Muscle of back (tissue), 11 donors: ENCODE measurements around the gene ARHGAP36. TPM values are rescaled to one million over a fixed set of nuclear protein-coding genes. Genes with fewer than 3 reads are reported as not detected.

Source experiments
- DNase-seq, 3 donors: peaks; one replicate each; pipeline versions ENCODE4 v3.0.0 to v3.0.0-alpha.2; 2013
- polyA plus RNA-seq, 10 donors: library from polyadenylated mRNA; unstranded; fragments of 120-200 nt; gene quantifications; one replicate each; pipeline ENCODE4 v1.2.1, GENCODE V29; 2013; ENCODE audit not compliant: insufficient read length in 10 of 10

ARHGAP36 gene
- polyA plus RNA-seq, 10 donors, result 170 to 599 (median 395) TPM

DNA sequence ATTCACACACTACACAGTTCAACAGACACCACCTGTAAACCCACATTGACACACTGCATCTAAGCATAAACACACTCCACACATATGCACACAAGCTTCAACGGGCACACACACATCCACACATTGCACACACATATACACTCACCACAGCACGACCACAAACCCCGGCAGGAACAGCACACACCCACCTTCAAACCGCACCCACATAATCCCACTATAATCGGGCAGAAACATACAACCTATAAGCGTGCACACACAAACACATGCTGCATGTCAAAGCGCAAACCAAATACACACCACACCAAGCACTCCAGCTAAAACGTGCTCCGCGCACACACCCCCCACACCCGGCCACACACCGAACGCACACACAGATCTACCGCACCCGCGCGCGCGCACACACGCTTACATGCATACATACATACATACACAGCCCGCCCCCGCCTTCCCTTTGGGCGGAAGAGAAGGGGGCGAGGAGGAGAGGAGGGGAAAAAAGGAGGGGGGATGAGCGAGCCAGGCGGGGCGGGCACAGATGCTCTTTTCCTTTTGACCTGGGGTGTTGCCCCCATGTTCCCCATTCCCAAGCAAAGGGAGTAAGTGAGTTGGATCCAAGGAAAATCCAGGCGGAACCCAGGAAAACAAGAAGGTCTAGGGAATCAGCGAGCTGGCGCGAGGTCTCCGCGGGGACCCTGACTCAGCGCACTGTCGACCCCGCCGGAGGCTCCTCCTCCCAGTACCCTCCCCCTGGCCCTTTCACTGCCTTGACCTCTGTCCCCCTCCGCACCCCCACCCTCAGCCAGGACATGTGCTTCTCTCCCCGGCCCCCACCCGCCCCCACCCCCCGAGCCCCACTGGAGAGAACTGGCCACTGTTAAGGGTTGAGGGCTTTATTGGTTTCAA is 9.9 kb downstream of the ARHGAP36 start:
- peak in 1 of 3 donors; percentile 22 for DNase-seq

DNA sequence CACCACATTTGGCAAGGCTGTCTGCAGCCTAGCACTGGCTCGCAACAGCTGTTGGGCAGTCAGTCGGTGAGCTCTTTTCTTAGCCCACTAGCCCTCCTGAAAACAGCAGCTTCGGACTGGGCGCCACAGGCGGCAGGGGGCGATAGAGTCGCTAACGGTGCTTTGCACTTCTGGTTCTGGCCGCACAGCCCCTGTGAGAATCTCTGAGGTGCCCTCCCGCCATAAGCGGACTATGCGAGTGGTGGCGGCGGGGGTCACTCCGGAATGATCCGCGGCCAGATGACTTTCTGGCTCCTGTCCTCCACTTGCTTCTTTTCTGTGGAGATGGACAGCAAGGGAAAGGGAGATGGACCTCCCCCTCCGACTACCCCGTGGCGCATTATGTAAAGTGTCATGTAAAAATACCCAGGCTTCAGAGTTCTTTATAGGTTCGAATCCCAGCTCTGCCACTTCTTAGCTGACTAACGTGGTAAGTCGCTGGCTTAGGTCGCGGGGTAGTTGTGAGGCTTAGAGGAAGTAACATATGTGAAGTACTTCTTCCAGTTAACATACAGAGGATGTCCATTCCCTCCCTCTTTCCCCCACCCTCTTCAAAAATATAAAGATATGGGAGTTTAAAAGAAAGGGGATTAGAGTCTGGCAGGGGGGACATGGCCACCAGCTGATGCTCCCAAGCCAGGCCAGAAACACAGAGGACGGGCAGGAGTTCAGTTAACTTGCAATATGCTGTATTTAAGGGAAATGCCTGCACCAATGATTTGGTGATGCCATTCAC is 11.0 kb downstream of the ARHGAP36 start:
- DNase-seq, result peak; percentile 22 to 49 (median 24)

DNA sequence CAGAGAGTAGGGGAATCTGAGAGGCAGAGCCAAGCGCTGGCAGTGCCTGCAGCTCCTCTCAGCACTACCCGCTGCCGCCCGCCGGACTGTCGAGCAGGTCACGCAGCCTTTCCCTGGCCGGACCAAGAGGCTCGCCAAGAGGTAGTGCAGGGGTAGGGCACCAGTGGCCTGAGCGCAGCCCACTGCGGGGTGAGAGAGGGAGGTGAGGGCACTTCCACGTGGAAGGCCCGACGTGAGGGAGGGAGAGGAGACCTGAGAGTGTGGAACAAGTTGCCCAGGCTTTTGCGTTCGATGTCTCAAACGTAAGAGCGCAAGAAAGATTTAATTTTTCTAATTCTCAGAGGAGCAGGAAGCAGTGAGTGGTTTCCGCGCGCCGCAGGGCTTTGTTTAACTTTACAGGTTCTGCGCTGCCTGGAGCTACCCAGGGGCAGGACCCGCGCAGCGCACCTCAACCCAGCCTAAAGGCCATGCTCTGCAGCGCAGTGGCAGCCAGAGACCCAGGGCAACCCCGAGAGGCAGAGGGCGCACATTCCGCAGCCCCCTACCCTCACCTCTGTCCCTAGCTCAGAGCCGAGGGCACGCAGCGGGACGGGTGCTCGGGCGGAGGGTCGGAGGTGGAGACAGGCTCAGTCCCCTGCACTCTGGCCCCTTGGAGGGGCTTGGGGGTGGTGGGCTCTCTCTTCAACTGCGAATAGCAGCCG is 14.9 kb downstream of the ARHGAP36 start:
- no peak for DNase-seq

DNA sequence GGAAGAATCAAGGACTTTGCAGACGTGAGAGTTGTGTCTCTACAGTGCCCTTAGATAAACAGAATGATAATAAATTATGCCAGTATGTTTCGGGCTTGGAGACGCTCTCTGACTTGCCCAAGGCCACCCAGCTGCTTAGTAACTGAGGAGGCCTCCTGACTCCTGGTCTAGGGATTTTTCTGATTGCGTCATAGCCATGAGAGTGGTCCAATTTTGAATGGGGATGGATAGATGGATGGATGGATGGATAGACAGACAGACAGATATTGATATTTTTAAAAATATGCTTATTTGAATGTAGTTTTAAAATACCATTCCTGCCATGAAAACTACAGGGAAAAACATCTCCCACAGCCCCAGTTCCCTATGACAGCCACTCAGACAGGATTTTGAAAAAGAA is 15.5 kb downstream of the ARHGAP36 start:
- DNase-seq, result no peak

DNA sequence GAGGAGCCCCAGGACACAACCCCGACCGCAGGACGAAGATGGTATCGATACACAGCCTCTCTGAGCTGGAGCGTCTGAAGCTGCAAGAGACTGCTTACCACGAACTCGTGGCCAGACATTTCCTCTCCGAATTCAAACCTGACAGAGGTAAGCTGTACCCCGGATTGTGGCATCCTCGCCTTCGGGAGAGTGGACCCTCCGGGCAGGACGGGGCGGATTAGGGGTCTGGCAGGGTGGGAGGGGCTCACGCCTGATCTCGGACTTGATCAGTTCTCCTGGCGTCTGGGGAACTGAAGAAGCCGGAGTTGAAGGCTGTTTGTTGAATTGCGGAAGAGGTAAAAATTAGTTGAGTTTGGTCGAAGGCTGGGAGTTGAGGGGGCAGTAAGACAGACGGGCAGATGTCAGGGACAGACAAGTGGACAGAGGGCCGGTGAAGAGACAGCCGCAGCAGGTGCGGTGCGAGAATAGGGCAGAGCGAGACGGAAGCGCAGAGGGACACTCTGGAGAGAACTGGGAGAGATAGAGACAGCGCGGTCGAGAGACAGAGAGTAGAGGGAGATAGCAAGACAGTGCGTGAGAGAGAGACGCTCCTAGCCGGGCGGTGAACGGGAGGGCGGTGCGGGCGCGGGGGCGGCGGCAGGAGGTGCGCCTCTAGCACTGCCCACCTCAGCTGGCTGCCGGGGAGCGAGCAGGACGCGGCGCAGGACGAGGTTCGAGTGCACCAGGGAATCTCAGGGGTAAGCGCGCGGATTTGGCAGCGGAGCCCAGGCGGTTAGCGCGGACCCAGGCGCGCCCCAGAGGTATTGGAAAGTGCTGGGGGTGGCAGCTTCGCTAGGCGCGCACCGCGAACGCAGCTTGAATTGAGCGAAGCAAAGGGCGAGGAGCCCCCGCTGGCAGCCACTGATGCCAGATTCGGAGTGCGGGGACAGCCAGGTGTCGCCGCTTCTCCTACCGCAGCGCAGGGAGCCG is 23.9 kb downstream of the ARHGAP36 start:
- no peak for DNase-seq

DNA sequence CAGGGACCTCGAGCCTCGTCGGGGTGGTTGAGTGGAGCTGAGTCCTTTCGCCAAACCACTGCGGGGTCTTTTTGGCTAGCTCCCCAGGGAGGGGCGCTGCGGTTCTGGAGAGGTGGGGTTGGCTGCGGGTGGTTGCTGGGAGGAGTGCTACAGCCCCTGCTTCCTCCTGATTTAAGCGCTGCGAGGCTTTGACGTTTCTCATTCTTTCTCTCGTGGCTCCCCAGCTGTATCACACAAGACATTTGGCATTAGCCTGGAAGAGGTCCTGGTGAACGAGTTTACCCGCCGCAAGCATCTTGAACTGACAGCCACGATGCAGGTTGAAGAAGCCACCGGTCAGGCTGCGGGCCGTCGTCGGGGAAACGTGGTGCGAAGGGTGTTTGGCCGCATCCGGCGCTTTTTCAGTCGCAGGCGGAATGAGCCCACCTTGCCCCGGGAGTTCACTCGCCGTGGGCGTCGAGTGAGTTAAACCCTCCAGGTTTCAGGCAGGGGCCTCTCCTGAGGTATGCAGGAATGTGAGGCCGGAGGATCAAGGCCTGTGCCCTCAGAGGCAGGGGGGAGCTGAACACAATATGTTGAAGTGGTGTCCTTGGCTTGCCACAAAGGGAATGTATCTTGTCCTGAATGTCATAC is 25.5 kb downstream of the ARHGAP36 start:
- no peak for DNase-seq

DNA sequence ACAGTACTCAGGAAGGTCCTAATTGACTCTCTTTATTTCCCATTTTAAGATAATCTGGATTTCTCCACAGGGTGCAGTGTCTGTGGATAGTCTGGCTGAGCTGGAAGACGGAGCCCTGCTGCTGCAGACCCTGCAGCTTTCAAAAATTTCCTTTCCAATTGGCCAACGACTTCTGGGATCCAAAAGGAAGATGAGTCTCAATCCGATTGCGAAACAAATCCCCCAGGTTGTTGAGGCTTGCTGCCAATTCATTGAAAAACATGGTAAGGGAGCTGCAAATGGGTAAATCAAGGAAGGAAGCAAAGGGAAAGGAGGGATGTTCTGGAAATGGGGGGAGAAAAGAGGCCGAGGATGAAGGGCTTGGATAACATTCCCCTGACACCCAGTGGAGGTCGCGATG is 26.0 kb downstream of the ARHGAP36 start:
- DNase-seq, result no peak

DNA sequence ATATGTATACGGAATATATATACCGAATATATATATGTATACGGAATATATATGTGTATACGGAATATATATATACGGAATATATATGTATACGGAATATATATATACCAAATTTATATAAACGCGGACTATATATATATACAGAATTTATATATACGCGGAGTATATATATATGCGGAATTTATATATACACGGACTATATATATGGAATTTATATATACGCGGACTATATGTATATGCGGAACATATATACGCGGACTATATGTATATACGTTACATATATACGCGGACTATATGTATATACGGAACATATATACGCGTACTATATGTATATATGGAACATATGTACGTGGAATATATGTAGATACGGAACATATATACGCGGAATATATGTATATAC is 78.6 kb downstream of the ARHGAP36 start:
- DNase-seq, result no peak

DNA sequence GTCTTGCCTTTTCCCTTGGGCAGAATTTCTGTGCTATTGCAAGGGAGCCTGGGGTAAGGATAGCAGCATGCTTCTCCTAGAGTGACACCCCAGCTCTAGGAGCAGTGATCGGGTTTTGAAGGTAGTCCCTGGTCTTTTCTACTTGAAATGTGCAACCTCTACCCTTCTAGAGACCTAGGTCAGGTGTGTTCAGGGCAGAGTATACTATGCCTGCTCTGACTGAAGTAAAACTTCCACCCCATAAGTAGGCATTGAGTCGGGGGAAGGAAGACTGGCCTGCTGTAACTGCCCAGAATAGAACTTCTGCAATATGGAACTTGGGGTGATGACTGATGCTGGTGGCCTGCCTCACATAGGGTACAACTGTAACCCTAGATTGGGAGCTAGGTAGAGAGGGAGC is 80.9 kb downstream of the ARHGAP36 start:
- no peak for DNase-seq

Other genes with a start within 250 kb of the ARHGAP36 start
- gene ENOX2, start 155.1 kb upstream of the ARHGAP36 start, polyA plus RNA-seq, result 10 to 100 TPM in 9 of 10 donors, 1 to 10 TPM in 1; 6.7 to 22.0 (median 12.1) TPM
- 10 to 100 TPM; 46.3 to 94.8 (median 75.7) TPM for gene IGSF1, start 231.0 kb downstream of the ARHGAP36 start, polyA plus RNA-seq